Ishikawa (cell line): ENCODE results near the gene VIPR1.

Experiments used
- CEBPB ChIP-seq: IDR thresholded peaks from 2 replicates; pipeline ENCODE4 v1.6.1; 2012
- CREB1 ChIP-seq: IDR thresholded peaks from 2 replicates; pipeline ENCODE4 v1.6.1; 2012; ENCODE audit warnings: low read depth
- EGR1 ChIP-seq: IDR thresholded peaks from 2 replicates; pipeline ENCODE4 v1.6.1; 2012
- EP300 ChIP-seq: IDR thresholded peaks from 2 replicates; pipeline ENCODE4 v1.6.1; 2012; ENCODE audit warnings: borderline replicate concordance
- FOXM1 ChIP-seq: IDR thresholded peaks from 2 replicates; pipeline ENCODE4 v1.6.1; 2012; ENCODE audit warnings: low read depth, borderline replicate concordance
- MAX ChIP-seq: IDR thresholded peaks from 2 replicates; pipeline ENCODE4 v1.6.1; 2012
- NFIC ChIP-seq: IDR thresholded peaks from 2 replicates; pipeline ENCODE4 v1.6.1; 2012
- RAD21 ChIP-seq: IDR thresholded peaks from 2 replicates; pipeline ENCODE4 v1.6.1; 2012; ENCODE audit warnings: low read depth
- REST ChIP-seq: IDR thresholded peaks from 2 replicates; pipeline ENCODE4 v1.6.1; 2012; ENCODE audit warnings: low read depth, mild to moderate bottlenecking
- TAF1 ChIP-seq: IDR thresholded peaks from 2 replicates; pipeline ENCODE4 v1.6.1; 2012; ENCODE audit warnings: low read depth, mild to moderate bottlenecking
- TCF12 ChIP-seq: IDR thresholded peaks from 2 replicates; pipeline ENCODE4 v1.6.1; 2012; ENCODE audit warnings: low read depth
- TEAD4 ChIP-seq: IDR thresholded peaks from 2 replicates; pipeline ENCODE4 v1.6.1; 2012
- USF1 ChIP-seq: IDR thresholded peaks from 2 replicates; pipeline ENCODE4 v1.6.1; 2012
- YY1 ChIP-seq: IDR thresholded peaks from 2 replicates; pipeline ENCODE4 v1.6.1; 2012; ENCODE audit warnings: low read depth
- ZBTB7A ChIP-seq: IDR thresholded peaks from 2 replicates; pipeline ENCODE4 v1.6.1; 2012; ENCODE audit warnings: low read depth

VIPR1 gene

GRCh38 chr3:42501321-42501680 lies 1.1 kb upstream of the VIPR1 start:
- TF ChIP-seq CEBPB: no peak
- TF ChIP-seq FOXM1: no peak
- TF ChIP-seq ZBTB7A: no peak

GRCh38 chr3:42501681-42502428 lies 588 bp upstream of the VIPR1 start:
- TF ChIP-seq USF1 (no peak), TAF1 (no peak), YY1 (no peak), REST (no peak), FOXM1 (no peak), CREB1 (no peak)

GRCh38 chr3:42503251-42503924 lies 945 bp downstream of the VIPR1 start:
- TF ChIP-seq TCF12: no peak
- TF ChIP-seq TAF1: no peak
- no peak for TF ChIP-seq CEBPB
- TF ChIP-seq YY1: no peak
- TF ChIP-seq EP300: no peak
- TF ChIP-seq ZBTB7A: no peak
- TF ChIP-seq RAD21: no peak
- TF ChIP-seq NFIC: no peak
- TF ChIP-seq EGR1: no peak
- TF ChIP-seq TEAD4: no peak
- no peak for TF ChIP-seq CREB1
- TF ChIP-seq FOXM1: no peak
- TF ChIP-seq MAX: no peak
- no peak for TF ChIP-seq USF1
- no peak for TF ChIP-seq REST

GRCh38 chr3:42503957-42504333 lies 1.5 kb downstream of the VIPR1 start:
- TF ChIP-seq ZBTB7A (no peak), USF1 (no peak), MAX (no peak), FOXM1 (no peak), EGR1 (no peak), CEBPB (no peak), NFIC (no peak), RAD21 (no peak), TEAD4 (no peak), TCF12 (no peak), CREB1 (no peak), EP300 (no peak), REST (no peak), TAF1 (no peak)
